GDM1 (cell line): ENCODE data around the gene NSUN4.
A peak's percentile ranks its signal among the peaks of the same experiment; 100 is the strongest.
"Not testable (repeated sequence)": the region's sequence is repeated elsewhere in the genome, so short reads cannot be mapped to it uniquely, and the experiment has no call there.

ENCODE experiments used
- DNase-seq: peaks from one replicate; lab custom pipeline; 2025; lab: John Stamatoyannopoulos, UW

NSUN4 gene

GRCh38 chr1:46328182-46328581 is 12.4 kb upstream of the NSUN4 start:
- not testable (repeated sequence) for DNase-seq

- DNase-seq: not testable (repeated sequence)
Measured at GRCh38 chr1:46329807-46330206, 10.8 kb upstream of the NSUN4 start.

GRCh38 chr1:46330381-46330780 is 10.2 kb upstream of the NSUN4 start:
- DNase-seq: not testable (repeated sequence)

- not testable (repeated sequence) for DNase-seq
Measured at GRCh38 chr1:46331786-46332540, 8.6 kb upstream of the NSUN4 start.

GRCh38 chr1:46333300-46334029 is 7.1 kb upstream of the NSUN4 start:
- DNase-seq: peak; percentile 17

- DNase-seq: no peak
Measured at GRCh38 chr1:46334030-46334384, 6.6 kb upstream of the NSUN4 start.

GRCh38 chr1:46335081-46335480 is 5.5 kb upstream of the NSUN4 start:
- no peak for DNase-seq

GRCh38 chr1:46337409-46337808 is 3.2 kb upstream of the NSUN4 start:
- not testable (repeated sequence) for DNase-seq

- DNase-seq: no peak
Measured at GRCh38 chr1:46341222-46342083, 846 bp downstream of the NSUN4 start.

- DNase-seq: no peak
Measured at GRCh38 chr1:46342084-46342656, 1.6 kb downstream of the NSUN4 start.

GRCh38 chr1:46342677-46343350 is 2.2 kb downstream of the NSUN4 start:
- DNase-seq: no peak

- no peak for DNase-seq
Measured at GRCh38 chr1:46343351-46343695, 2.7 kb downstream of the NSUN4 start.

GRCh38 chr1:46343705-46344104 is 3.1 kb downstream of the NSUN4 start:
- DNase-seq: no peak

GRCh38 chr1:46344481-46344880 is 3.9 kb downstream of the NSUN4 start:
- DNase-seq: no peak

- DNase-seq: no peak
Measured at GRCh38 chr1:46345281-46345680, 4.7 kb downstream of the NSUN4 start.

GRCh38 chr1:46352363-46352762 is 11.8 kb downstream of the NSUN4 start:
- no peak for DNase-seq

GRCh38 chr1:46355920-46356319 is 15.3 kb downstream of the NSUN4 start:
- not testable (repeated sequence) for DNase-seq

GRCh38 chr1:46362158-46362557 is 21.6 kb downstream of the NSUN4 start:
- no peak for DNase-seq

GRCh38 chr1:46363121-46363520 is 22.5 kb downstream of the NSUN4 start:
- DNase-seq: no peak

GRCh38 chr1:46364612-46365011 is 24.0 kb downstream of the NSUN4 start:
- DNase-seq: no peak

GRCh38 chr1:46365796-46366195 is 25.2 kb downstream of the NSUN4 start:
- not testable (repeated sequence) for DNase-seq

GRCh38 chr1:46367072-46367471 is 26.5 kb downstream of the NSUN4 start:
- no peak for DNase-seq
